NB4 (cell line): ENCODE measurements around the gene SLC7A4.

Source experiments
- DNase-seq: peaks from one replicate; pipeline ENCODE4 v3.0.0; 2010; ENCODE audit warnings: low read depth
- H3K4me3 ChIP-seq: one replicate; pipeline ENCODE4 v1.5.1; 2011; ENCODE audit warnings: mild to moderate bottlenecking, low read depth, low read length, moderate library complexity
- CTCF ChIP-seq: IDR thresholded peaks from one replicate; pipeline ENCODE4 v1.5.1; 2012; ENCODE audit warnings: low read depth, low read length
- MAX ChIP-seq: IDR thresholded peaks from 2 replicates; pipeline ENCODE4 v1.6.1; 2011; ENCODE audit warnings: low read depth, low read length
- MYC ChIP-seq: IDR thresholded peaks from 2 replicates; pipeline ENCODE4 v1.6.1; 2011; ENCODE audit warnings: low read depth, low read length
- POLR2A ChIP-seq: IDR thresholded peaks from 2 replicates; pipeline ENCODE4 v1.6.1; 2011; ENCODE audit warnings: mild to moderate bottlenecking; ENCODE audit not compliant: insufficient read length; ENCODE audit errors: extremely low read depth

Gene SLC7A4

GRCh38 chr22:20996031-20996410 is 36.3 kb downstream of the SLC7A4 start:
- no peak for TF ChIP-seq CTCF
- no peak for TF ChIP-seq MAX
- TF ChIP-seq MYC, result no peak
- TF ChIP-seq POLR2A, result no peak
- no peak for DNase-seq
- H3K4me3 ChIP-seq, result no peak overlapping the region

- TF ChIP-seq POLR2A (no peak), MYC (no peak)
- H3K4me3 ChIP-seq, result no peak overlapping the region
- no peak for DNase-seq
Observed at GRCh38 chr22:20995329-20996030, 36.9 kb downstream of the SLC7A4 start.

GRCh38 chr22:20994902-20995241 is 37.5 kb downstream of the SLC7A4 start:
- TF ChIP-seq POLR2A, result no peak
- TF ChIP-seq MYC, result no peak
- DNase-seq, result no peak

GRCh38 chr22:20994128-20994901 is 38.0 kb downstream of the SLC7A4 start:
- H3K4me3 ChIP-seq, result no peak overlapping the region
- DNase-seq, result no peak
- TF ChIP-seq CTCF (no peak), POLR2A (no peak), MAX (no peak), MYC (no peak)

More at GRCh38 chr22:20994902-20995241, 37.5 kb downstream of the SLC7A4 start:
- H3K4me3 ChIP-seq, result no peak overlapping the region

- no peak for TF ChIP-seq MAX
- no peak for TF ChIP-seq POLR2A
- TF ChIP-seq MYC, result no peak
- TF ChIP-seq CTCF, result no peak
Observed at GRCh38 chr22:20993304-20994127, 38.8 kb downstream of the SLC7A4 start.

GRCh38 chr22:20992456-20993303 is 39.7 kb downstream of the SLC7A4 start:
- H3K4me3 ChIP-seq, result no peak overlapping the region
- TF ChIP-seq CTCF (no peak), MYC (no peak), MAX (no peak), POLR2A (no peak)
- DNase-seq, result no peak

More at GRCh38 chr22:20993304-20994127, 38.8 kb downstream of the SLC7A4 start:
- DNase-seq, result no peak
- H3K4me3 ChIP-seq, result no peak overlapping the region
